ENCODE measurements around the gene FN1. TPM values are rescaled to one million over a fixed set of nuclear protein-coding genes. Genes with fewer than 3 reads are reported as not detected.
"Not testable (repeated sequence)": the region's sequence is repeated elsewhere in the genome, so short reads cannot be mapped to it uniquely, and the experiment has no call there.

The FN1 gene
- total RNA-seq, 1 donor from 2014 or later, result 902 TPM

DNA sequence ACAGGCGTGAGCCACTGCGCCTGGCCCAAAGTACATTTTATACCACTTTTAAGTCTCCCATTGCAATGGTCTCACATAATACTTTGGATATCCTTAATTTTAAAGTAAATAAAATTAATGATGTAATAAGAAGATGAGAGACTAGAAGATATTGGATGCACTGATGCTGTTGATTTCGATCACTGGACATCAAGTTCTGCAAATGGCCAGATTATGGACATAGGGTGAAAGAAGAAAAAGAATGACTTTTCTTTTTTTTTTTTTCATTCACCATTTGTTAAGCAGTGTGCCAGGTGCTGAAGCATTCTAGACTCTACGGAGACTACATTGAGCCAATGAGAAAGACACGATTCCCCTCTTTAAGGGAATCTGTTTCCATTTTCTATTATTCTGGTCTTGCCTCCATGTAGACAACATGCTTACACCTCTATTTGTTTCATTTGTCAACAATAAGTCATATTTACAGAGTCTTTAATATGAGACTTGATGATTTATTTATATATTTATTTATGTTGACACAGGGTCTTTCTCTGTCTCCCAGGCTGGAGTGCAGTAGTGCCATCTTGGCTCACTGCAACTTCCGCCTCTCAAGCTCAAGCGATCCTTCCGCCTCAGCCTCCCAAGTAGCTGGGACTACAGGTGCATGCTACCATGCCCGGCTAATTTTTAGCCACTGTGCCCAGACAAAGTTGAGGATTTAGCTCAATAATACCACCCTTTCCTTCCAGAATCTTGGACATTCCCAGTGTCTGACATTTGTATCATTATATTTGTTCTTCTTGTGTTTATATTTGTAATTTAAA is 23.7 kb downstream of the FN1 start:
- DNase-seq (ENCODE audit: extremely low spot score, unreplicated experiment), result no peak
- no peaks in the 10 kb centered on the region for H3K4me1 Mint-ChIP-seq (ENCODE audit: unreplicated experiment)
- no peak overlapping the region for H3K4me3 Mint-ChIP-seq
- H3K27me3 Mint-ChIP-seq, result no peaks in the 10 kb centered on the region
- peaks cover 28% of the 10 kb centered on the region for H3K36me3 Mint-ChIP-seq
- TF ChIP-seq, protein P1, sequence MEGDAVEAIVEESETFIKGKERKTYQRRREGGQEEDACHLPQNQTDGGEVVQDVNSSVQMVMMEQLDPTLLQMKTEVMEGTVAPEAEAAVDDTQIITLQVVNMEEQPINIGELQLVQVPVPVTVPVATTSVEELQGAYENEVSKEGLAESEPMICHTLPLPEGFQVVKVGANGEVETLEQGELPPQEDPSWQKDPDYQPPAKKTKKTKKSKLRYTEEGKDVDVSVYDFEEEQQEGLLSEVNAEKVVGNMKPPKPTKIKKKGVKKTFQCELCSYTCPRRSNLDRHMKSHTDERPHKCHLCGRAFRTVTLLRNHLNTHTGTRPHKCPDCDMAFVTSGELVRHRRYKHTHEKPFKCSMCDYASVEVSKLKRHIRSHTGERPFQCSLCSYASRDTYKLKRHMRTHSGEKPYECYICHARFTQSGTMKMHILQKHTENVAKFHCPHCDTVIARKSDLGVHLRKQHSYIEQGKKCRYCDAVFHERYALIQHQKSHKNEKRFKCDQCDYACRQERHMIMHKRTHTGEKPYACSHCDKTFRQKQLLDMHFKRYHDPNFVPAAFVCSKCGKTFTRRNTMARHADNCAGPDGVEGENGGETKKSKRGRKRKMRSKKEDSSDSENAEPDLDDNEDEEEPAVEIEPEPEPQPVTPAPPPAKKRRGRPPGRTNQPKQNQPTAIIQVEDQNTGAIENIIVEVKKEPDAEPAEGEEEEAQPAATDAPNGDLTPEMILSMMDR (conservative IDR thresholded peaks at IDR 0.05), result no peak
- H3K27ac Mint-ChIP-seq, result no peak overlapping the region
- no peaks in the 10 kb centered on the region for H3K9me3 Mint-ChIP-seq

DNA sequence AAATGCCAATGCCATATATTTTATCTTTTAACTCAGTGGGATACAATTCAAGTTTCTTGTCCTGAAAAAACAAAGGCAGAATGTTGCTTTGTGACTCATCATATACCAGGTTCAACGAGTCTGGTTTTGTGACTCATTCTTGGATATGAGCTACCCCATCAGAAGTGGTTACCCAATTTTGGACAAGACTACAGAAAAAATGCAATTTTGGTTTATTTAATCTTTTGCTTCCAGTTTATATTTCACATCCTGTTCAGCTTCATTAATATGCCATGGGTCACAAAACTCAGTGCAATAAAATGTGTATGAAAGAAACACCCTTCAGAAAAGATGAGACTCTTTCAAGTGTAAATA is 25.0 kb downstream of the FN1 start:
- DNase-seq (ENCODE audit: extremely low spot score, unreplicated experiment), result no peak
- peaks cover 34% of the 10 kb centered on the region for H3K36me3 Mint-ChIP-seq
- H3K9me3 Mint-ChIP-seq, result no peaks in the 10 kb centered on the region
- H3K4me3 Mint-ChIP-seq, result no peak overlapping the region
- TF ChIP-seq, protein P1 (conservative IDR thresholded peaks at IDR 0.05), result no peak
- H3K4me1 Mint-ChIP-seq (ENCODE audit: unreplicated experiment), result no peaks in the 10 kb centered on the region
- peak overlapping the region; percentile 27 for H3K27ac Mint-ChIP-seq
- no peaks in the 10 kb centered on the region for H3K27me3 Mint-ChIP-seq

DNA sequence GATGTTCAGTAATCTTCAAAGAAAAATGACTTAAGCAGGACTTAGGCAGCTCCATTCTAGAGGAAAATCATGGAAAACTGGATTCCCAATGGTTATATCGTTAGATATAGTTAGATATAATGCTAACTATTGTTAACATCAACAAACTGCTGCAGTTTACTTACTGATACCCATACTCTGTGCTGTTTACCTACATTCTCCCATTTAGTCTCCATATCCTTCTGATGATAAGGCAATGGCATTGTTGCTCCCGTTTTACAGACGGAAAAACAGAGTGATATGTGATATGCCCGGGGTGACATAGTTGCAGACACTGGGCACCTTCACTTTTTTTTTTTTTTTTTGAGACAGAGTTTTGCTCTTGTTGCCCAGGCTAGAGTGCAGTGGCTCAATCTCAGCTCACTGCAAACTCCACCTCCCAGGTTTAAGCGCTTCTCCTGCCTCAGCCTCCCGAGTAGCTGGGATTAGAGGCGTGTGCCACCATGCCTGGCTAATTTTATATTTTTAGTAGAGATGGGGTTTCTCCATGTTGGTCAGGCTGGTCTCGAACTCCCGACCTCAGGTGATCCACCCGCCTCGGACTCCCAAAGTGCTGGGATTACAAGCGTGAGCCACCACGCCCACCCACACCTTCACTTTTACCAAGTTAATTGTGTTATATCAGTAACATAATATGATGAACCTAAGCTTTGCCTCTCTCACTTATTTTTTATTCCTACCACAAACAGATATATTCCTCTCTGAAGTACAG is 25.5 kb downstream of the FN1 start:
- not testable (repeated sequence) for DNase-seq (ENCODE audit: extremely low spot score, unreplicated experiment); H3K4me3 Mint-ChIP-seq; H3K4me1 Mint-ChIP-seq (ENCODE audit: unreplicated experiment); H3K9me3 Mint-ChIP-seq; H3K27me3 Mint-ChIP-seq
- Mint-ChIP-seq H3K36me3 (peaks cover 36% of the 10 kb centered on the region), H3K27ac (peak overlapping the region; percentile 27)

DNA sequence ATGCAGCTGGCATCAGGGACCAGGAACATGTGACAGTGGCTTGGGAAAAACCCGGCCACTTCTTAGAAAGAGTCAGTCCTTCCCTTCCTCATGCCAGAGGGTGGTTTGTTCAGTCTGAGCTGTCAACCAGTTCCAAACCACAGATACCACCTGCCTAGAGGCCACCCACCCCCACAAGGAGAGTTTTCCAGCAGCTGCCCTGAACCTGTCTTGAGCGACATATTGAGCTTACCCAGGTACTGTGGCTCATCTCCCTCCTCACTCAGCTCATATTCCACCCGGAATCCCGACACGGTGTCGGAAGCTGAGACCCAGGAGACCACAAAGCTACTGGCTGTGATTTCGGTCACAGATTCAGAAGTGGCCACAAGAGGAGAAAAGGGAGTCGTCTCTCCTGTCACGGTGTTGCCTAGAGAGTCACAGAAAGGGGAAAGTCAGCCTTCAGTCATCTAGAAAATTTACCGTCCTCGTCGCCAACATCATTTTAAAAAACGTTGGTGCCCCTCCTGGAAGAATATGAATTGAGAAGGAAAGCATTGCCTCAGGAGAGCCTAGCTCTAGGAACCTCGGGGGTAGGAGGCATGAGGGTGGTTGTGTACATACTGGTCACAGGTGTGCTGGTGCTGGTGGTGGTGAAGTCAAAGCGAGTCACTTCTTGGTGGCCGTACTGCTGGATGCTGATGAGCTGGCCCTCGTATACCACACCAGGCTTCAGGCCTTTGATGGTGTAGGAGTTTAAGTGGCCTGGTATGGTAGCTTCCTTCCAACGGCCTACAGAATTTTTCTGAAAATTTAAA is 26.3 kb downstream of the FN1 start:
- H3K27me3 Mint-ChIP-seq, result no peaks in the 10 kb centered on the region
- TF ChIP-seq, protein P1 (conservative IDR thresholded peaks at IDR 0.05), result no peak
- no peaks in the 10 kb centered on the region for H3K9me3 Mint-ChIP-seq
- H3K36me3 Mint-ChIP-seq, result peaks cover 40% of the 10 kb centered on the region
- no peak overlapping the region for H3K27ac Mint-ChIP-seq
- no peak for DNase-seq (ENCODE audit: extremely low spot score, unreplicated experiment)
- no peaks in the 10 kb centered on the region for H3K4me1 Mint-ChIP-seq (ENCODE audit: unreplicated experiment)
- no peak overlapping the region for H3K4me3 Mint-ChIP-seq

DNA sequence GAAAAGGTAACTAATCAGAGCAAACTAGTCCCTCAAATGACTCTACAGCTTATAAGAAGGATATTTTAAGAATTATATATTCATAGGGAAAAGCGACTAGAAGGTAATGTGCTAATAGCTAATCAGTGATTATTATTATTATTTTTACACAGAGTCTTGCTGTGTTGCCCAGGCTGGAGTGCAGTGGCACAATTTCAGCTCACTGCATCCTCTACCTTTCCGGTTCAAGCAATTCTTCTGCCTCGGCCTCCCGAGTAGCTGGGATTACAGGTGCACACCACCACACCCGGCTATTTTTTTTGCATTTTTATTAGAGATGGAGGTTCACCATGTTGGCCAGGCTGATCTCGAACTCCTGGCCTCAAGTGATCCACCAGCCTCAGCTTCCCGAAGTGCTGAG is 27.4 kb downstream of the FN1 start:
- not testable (repeated sequence) for H3K27ac Mint-ChIP-seq; H3K27me3 Mint-ChIP-seq; H3K9me3 Mint-ChIP-seq; H3K4me1 Mint-ChIP-seq (ENCODE audit: unreplicated experiment); DNase-seq (ENCODE audit: extremely low spot score, unreplicated experiment); H3K4me3 Mint-ChIP-seq
- peaks cover 35% of the 10 kb centered on the region for H3K36me3 Mint-ChIP-seq

DNA sequence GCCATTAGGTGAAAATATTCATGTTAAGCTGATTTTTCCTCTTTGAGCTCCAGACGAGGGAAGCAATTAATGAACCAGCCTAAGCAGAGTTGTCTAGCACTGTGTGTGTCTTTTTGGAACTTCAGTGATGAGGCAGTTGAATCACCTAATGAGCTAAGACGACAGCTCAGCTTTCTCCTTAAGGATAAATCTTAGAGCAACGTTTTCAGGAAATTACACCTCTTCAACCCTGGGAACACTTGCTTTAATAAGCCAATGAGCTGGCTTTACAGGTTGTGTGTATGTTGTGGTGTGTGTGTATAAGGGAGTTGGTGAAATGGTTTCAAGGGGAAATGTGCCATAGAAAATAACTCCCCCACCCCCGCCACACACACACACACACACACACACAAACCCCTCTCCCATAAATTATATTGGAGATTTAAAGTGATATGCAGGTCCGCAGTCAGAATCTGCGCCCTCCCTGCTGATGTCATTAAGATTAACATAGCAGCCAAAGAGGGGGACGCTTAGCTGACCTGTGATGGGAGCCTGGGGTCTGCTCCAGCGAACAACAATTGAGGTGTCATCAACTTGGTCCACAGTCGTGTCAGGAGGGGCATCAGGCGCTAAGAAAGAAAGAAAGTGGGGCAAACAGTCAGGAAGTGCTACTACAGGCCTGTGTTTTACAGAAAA is 28.1 kb downstream of the FN1 start:
- Mint-ChIP-seq H3K4me1 (ENCODE audit: unreplicated experiment) (no peaks in the 10 kb centered on the region), H3K4me3 (no peak overlapping the region), H3K36me3 (peaks cover 33% of the 10 kb centered on the region), H3K27me3 (no peaks in the 10 kb centered on the region), H3K27ac (no peak overlapping the region), H3K9me3 (no peaks in the 10 kb centered on the region)
- DNase-seq (ENCODE audit: extremely low spot score, unreplicated experiment), result no peak
- TF ChIP-seq, protein P1 (conservative IDR thresholded peaks at IDR 0.05), result no peak
